Measurements from ENCODE around the gene SCN2B.

The SCN2B gene

DNA sequence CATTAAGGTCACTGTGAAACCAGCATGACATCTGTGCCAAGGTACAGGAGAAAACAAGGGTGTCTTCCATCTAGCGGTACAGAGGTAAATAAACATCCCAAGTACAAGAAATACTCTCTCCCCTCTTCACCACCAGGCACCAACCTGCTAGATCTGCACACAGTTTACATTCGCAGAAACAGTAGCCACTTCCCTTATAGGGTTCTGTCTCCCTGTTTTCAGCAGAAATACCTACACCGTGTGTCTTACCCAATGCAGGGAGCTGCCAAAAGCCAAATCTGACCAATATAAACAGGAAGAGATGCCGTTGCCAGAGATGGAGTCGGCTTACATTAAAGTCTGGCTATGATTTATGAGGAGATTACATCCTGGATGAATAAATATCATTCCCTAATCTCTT lies 25.0 kb downstream of the SCN2B start:
- peak; percentile 32 for DNase-seq

DNA sequence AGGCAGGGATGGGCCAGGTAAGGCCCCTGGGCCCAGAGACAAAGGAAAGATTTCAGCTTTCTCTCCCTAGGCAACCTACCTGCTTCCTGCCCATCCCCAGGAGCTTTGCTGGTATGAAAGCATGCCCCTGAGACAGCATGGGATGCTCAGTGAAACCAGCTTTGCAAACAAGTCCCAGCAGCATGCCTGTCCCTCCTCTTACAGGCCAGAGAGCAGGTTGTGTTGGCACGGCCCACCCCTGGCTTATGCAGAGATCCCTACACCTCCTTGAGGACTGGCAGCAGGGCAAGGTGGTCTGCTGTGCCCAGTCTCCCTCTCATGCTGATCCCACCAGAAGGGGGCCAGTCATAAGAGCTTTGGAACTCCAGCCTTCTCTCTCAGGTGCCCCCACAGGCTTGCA lies 26.9 kb downstream of the SCN2B start:
- no peak for DNase-seq

DNA sequence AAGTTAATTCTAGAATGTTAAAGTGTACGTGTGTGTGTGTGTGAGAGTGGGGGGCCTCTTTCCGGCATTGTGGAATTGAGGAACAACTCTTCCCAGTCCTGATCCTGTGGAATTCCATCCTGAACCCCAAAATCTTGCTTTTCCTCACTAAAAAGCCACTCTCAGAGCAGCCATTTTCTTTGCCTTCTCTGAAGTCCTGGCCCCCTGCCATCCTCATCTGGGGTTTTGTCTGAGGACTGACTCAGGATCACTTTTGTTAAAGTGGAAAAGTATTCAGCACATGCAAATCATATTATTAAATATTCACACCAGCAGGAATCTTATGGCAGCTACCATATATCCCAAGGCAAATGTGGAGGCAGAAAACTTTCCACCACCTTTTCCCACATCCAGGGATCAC lies 27.6 kb downstream of the SCN2B start:
- no peak for DNase-seq

DNA sequence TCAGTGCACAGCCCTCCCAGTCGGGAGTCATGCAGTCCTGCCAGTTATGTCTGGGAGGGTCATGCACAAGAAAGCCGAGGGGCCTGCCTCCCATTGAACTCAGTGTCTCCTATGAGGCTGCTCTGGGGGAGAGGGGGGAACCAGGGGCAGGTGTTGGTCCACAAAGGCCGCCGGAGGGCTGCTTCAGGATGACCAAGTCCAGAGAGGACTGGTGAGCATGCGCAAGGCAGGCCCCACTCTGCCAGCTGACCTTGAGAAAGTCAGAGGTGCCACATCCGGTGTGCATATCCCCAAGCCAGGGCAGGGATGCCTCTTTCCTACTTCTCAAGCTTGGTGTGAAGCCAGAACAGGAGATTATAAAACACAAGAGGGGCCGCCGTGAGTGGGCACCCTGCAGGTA lies 28.2 kb downstream of the SCN2B start:
- DNase-seq = no peak

DNA sequence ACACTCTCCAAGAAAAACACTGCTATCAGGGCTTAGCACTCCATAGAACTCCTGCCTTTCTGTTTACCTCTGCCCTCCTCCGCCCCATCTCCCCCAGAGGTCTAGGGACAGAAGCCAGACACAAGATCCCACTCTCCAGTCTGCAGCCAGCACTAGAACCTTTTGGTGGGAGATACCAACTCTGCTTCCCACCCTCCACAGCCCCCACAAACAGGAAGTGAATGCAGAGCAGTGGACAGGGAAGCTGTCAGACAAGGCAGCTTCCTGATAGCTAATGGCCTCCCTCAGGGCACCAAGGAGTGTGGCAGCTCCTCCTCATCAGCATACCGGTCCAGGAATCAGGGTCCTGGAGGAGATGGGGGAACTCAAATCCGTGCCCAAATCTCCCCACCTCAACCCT lies 28.9 kb downstream of the SCN2B start:
- DNase-seq = no peak

DNA sequence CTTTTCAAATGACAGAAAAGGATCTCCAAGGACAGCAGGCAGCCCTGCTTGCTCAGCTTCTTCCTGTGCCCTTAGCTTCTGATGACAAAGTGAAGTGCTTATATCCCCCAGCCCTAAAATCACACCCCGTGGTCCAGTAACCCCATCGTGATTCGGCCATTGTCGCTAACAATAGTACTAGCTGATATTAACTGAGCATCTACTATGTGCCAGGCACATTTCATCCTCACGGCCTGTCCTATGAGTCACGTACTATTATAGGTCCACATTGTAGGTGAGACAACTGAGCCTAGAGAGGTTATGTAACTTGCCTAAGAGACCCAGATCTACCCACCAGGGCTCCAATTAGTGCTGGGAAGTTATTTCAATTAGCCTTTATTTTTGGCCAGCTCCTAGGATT lies 29.9 kb downstream of the SCN2B start:
- no peak for DNase-seq

DNA sequence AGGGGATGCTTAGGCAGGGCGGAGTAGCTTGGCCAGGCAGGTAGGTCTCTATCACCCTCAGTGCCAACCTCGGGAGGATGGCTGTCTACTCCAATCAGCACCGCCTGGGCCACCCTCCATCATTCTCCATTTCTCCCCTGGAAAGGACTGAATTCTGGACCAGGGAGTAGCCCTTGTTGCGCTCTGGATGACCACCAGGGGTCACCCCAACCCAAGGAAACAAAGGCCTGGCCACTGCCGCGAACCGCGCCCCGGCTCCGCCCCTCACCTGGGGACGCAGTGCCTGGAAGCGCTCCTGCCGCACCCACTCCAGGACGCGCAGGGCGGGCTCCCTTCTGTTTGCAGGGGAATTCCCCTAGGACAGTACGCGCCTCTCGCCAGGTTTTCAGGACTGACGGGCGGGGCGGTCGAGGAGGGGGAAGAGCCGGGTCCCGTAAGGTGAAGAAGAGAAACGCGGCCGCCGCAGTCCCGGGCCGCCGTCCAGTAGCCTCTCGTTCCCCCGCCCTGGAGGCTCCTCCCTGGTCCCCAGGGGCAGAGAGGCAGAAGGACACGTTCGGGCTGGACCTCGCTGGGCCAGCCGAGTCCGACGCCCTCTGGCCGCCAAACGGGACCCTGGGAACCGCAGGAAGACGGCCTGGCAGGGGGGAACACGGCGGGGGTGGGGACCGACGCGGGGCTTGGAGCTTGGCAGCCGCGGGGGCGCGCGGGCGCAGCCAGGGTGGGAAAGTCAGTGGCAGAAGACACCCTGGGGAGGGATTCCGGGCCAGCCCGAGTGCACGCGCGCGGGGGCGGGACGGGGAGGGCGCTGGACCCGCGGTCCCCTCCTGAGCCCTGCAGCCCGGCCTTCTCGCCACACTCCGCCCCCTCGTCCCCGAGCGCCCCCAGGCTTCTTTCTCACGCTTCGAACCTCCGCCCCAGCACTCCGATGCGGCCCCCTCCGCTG lies 30.9 kb downstream of the SCN2B start:
- peak; percentile 54 for DNase-seq

DNA sequence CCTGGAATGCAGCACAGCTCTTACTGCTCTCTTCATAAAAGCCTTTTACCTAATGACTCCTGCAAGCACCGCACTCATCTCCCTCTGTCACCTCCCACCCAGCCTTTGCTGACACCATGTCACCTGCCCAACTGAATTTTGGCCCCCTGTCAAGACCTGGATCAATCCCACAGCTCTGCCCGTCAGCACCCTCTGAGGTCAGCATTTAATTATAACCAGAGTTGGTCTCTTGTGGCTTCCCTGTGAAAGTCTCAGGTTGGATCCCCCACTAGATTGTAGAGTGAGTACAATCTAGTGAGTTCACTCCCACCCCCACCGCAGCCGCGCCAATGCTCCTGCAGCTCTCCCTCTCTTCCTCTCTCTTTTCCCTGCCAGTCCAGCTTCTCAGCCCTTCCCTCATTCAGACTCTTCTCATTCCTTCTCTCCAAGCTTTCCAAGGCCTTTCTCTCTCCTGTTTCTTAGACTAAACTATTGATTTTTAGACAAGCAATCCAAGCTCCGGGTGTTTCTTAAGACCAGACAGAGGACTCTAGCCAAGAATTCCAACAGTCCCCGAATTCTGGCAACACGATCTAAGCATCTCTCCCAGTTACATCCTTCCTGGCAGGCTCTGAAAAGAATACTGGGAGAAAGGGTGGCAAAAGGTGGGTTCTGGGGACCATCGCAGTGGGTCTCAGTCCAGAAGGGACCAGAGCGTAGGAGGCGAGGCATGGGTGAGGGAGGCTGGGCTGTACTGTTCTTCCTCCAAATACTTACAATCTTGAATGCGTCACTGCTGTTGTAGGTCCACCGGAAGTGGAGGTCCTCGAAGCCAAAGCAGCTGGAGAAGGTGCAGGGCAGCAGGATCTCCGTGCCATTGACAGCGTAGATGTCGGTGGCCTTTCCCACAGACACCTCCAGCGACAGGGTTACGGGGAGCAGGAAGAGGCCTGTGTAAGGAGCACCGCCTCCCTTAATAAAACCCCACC lies 31.9 kb downstream of the SCN2B start:
- DNase-seq = no peak

DNA sequence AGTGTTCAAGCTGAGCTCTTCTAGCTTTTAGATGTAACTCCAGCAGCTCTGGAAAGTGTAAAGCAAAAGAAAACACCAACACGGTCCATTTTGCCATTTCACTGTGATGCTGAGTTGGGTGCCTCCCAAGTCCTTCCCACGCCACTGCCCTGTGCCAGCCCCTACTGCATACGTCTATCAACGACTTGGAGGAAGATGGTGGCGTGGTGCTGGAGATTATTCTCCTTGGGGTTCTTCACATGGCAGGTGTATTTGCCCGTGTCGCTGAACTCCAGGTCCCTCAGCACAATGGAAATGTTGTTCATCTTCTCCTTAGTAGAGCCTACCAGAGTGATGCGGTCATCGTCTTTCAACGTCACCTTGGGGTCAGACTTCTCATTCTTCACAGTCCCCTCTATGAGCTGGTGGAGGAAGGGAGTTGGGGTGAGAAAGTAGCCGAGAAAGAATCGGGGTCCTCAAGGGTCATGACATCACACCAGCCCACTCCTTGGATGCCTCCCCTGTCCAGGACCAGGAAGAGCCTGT lies 32.7 kb downstream of the SCN2B start:
- no peak for DNase-seq

DNA sequence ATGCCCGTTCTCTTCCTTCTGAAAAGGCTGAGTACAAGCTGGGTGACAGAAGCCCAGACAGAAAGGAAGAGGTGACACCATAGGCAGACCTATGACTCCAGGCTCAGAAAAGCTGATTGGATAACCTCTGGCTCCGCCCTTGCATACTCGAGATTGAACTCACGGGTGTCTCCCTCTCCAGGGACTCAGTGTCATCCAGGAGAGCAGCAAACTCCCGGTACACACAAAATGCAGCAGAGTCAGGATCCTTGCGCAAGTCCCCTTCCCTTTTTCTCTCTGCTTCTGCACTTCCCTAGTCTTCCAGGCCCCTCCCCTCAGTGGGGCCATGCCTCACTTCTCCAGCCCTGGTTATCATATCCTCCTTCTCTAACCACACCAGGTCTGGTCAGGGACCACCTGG lies 33.6 kb downstream of the SCN2B start:
- no peak for DNase-seq

DNA sequence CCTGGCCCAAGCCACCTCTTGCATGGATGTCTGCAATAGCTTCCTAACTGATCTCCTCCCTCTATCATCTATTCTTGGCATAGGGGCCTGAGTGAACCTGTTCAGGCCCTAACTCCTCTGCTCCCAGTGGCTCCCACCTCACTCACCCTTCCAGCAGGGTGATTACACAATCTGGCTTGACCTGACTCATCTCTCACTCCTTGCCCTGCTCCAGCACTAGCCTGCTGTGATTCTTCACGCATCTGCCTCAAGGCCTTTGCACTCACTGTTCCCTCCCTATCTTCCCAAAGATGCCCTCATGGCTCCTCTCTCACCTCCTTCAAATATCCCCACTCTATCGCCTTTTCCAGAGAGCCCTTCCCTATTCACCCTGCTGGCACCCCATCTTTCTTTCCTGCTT lies 34.4 kb downstream of the SCN2B start:
- DNase-seq = peak; percentile 31

DNA sequence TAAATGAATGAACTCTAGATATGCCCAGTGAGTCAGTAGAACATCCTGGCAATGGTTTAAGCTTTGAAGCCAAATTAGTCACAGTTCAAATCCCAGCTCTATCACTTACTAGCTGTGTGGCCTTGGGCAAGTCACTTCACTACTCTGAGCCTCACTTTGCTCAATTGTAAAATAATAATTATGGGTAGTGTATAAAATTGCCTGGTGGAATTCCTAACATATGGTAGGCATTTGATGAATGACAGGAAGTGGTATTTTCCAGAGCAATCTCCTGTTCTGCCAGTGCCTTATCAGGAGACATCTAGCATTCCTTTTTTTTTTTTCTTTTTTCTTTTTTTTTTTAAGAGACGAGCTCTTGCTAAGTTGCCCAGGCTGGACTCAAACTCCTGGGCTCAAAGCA lies 36.9 kb downstream of the SCN2B start:
- DNase-seq = no peak

DNA sequence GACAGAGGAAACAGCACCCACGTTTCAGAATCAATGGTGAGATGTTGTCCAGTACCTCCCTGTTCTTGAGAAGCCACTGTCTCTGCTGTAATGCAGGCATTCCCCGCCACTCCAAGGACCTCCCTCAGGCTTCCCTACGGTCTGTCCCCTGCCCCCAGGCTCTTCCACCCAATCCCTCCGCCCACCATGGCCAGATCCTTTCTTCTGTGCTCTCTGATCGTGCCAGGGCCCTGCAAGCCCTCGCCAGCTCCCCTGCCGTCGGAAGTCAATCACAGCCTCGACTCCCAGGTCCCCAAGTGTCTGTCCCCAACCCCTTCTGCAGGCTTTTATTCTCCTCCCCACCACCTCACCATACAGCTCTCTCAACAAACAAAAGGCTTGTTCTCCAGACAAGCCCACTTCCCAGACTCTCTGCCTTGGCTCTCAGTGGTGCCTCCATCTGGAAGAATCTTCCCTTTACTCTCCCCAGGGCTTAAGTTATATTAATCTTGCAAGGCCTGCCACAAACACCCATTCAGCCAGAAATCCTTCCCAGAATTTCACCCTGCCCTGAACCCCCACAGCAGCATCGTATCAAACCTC lies 37.5 kb downstream of the SCN2B start:
- no peak for DNase-seq

DNA sequence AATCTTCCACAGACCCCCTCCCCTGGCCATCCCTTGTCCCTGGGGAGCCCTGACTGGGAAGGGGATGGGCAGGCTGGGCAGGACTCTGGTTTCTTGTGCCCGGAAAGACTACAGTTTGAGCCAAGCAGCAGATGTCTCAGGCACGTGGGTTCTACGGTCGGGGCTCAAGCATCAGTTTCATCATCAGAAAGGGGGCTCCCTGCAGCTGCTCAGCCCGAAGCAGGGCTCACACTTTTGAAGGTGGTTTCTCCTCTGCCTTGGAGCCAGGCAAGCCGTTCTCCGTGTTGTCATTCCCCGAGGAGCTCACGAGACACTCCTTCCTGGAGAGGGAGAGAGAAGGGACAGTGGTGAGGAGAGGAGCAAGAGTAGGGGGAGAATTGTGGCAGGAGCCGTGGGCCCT lies 39.6 kb downstream of the SCN2B start:
- no peak for DNase-seq

DNA sequence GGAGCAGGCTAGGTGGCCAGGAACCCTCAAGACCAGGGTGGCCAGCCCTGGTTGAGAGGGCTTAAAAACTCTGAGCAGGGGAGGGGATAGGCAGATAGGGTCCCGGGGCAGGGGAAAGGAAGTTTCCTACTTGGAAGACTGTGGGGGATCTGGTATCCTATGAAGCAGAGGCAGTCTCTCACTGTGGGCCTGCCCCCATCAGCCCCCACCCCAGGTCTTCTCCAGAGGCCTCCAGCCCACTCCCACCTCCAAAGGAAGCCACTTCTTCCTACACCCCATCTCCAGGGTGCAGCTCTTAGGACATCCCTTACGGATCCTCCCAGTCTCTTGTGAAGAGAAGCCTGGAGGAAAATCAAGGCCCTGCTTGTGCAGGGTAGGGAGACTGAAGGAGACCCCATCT lies 40.1 kb downstream of the SCN2B start:
- no peak for DNase-seq

DNA sequence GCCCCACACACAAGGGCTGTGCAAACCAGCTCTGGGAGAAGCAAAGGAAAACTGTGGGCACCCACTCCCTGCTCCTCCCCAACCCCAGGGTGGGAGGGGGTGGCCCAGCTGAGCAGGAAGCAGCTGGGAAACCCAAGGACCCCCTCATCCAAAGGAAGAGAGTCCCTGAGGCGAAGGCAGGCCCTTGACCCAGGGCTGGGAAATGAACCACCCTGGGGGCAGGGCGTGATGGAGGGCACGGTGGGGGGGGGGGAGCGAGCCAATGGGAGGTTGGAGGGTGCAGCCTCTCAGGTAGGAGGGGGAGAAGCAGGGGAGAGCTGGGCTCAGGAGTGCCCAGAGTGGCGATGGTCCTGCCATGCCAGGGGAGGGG lies 40.7 kb downstream of the SCN2B start:
- no peak for DNase-seq

DNA sequence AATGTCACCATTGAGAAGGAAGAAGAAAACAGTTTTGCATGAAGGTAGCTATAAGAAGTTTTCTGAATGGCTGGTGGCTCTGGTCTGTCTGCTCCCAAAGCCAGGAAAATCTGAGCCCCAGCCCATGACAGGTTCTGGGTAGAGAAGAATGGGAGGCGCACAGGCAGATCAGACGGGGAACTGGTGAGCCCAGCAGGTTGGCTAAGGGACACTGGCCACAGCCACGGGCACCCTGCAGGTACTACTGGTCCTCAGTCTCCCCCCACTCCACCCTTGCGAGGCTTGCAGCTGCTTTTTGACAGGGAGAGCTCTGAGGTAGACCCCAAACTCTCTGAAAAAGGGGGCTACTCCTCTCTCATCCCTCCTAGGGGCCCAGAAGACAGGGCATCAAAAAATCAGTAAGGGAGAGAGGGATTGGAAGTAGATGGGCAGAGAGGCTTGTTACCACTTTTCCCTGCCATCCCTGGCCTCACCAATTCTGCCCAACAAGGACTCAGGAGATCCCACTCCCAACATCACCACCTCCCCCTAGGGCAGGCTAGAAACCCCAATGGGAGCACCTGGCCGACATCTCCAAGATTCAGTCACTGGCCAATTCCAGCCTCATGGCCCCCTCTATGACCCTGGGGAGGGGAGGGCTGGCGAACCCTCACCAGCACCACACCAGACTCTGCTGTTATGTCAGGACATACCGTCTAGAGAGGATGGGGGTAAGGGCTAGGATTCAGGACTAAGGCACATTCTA lies 41.2 kb downstream of the SCN2B start:
- no peak for DNase-seq

DNA sequence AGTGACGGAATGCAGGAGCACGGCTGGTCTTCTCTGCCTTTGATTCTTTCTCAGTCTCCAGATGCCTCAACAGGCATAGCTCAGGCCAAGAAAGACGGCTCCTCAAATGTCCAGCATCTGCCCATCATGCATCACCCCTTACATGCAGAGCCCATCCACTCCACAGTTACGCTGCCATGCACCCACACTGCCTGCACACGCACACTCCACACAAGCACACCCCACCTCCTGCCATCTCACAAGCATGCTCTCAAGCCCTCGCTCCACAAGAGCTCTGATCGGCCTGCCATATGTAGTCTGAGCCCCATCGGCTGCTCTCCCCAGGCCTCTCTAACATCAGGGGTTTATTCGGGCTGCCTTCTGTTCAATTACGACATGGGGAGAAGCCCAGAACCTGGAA lies 42.6 kb downstream of the SCN2B start:
- DNase-seq = no peak

DNA sequence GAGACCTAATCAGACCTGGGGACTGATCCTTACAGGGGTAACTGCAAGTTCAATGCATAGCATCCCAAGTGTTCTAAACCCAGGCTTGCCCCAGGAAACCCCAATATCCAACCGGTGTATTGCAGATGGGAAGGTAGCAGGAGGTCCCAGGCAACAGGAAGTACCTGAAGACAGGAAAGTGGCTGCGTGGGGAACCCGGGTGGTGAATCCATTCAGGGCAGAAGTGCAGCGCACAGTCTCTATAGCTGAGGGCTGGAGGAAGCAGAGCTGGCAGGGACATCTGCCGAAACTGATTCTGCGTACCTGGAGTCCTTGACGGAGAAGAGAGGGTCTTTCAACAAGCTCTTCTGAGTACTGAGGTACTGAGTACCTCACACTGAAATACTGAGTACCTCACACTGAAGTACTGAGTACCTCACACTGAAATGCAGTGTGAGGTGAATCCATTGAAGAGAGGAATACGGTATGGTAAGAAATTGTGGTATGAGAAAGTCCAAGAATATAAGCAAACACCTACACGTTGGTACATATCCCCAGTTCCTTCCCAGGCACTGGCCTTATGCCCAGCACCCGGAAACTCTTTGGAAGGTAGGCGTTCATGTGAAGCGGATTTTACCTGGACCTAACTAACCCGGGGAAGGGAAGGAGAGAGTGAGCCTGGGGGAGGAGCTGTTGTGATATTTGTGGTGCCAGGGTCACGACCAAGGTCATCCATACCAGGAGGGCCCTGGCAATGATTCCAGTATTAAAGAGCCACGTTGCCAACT lies 43.9 kb downstream of the SCN2B start:
- DNase-seq = no peak

DNA sequence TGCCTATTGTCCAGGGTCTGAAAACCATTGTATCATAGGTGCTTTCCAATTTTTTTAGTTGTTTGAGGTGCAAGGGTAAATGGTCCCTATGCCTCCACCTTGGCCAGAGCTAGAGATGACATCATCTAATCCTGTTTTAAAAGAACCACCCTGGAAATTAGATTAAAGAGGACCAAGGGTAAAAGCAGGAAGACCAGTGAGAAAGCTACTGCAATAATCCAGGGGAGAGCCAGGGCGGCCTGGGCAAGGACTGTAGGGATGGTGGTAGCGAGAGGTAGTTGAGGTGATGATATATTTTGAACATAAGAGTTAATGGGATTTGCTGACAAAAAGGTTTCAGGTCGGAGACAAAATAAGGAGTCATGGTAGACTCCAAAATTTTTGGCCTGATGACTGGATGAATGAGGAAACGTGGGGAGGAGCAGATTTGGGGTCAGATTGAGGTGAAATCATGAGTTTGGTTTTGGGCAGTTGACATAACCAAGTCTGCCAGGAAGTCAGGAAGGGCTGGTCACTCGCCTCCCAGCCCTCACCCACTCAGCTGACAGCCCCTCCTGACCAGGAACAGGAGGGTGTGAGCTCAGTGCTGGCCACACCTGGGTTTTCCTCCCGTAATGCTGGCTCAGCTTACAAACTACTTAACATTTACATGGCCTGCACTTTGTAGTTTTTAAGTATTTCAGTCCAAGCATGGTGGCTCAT lies 46.8 kb downstream of the SCN2B start:
- DNase-seq = no peak

All from HCEC 1CT (cell line).